H1 (cell line): Measurements from ENCODE around the gene RASGRP4. TPM values are rescaled to one million over a fixed set of nuclear protein-coding genes. Genes with fewer than 3 reads are reported as not detected.

Source experiments
- EGR1 ChIP-seq: IDR thresholded peaks from 2 replicates; pipeline ENCODE4 v1.6.1; 2011; ENCODE audit warnings: low read depth, low read length, borderline replicate concordance
- HDAC2 ChIP-seq, 2 experiments: fragments of 300-600 bp in 1 of 2; sonication (generic) in 1 of 2; IDR thresholded peaks; 2 replicates each; pipeline ENCODE4 v1.6.1; 2011 to 2012; ENCODE audit warnings: low read depth in 2 of 2, low read length in 2 of 2, mild to moderate bottlenecking in 2 of 2, moderate library complexity in 2 of 2, borderline replicate concordance in 1 of 2, inconsistent platforms in 1 of 2
- SRF ChIP-seq: IDR thresholded peaks from 2 replicates; pipeline ENCODE4 v1.6.1; 2011; ENCODE audit warnings: mild to moderate bottlenecking, low read depth, low read length, moderate library complexity
- polyA plus RNA-seq, 7 experiments: library from polyadenylated mRNA; depleted of rRNA in 3 of 7; stranded (reverse) in 5 of 7; unstranded in 2 of 7; fragments of >200 nt in 5 of 7; fragments of 200-250 nt in 2 of 7; gene quantifications; 1 replicate in 5 of 7; 2 replicates in 1 of 7; 4 replicates in 1 of 7; pipeline versions ENCODE4 v1.2.1 to v1.2.3, GENCODE V29; 2011 to 2013; ENCODE audit warnings: missing spikeins in 2 of 7, mixed read lengths in 2 of 7
- total RNA-seq: library from RNA; stranded (reverse); fragmentation: NEBNext Ultra II Directional; extraction: Animal tissue kit (Norgen Biotek cat#: 25700); gene quantifications from 2 replicates; pipeline ENCODE4 v1.2.1, GENCODE V29; 2021

RASGRP4 gene
- total and polyA plus RNA-seq, 2 of the 8 experiments (the other 6 are each of a cell fraction or from before 2014, with no cell fraction given): 1.9 to 3.1 TPM

GRCh38 chr19:38362076-38362945, 63.7 kb downstream of the RASGRP4 start (continued):
- TF ChIP-seq HDAC2 (IDR thresholded peaks at IDR 0.05; ENCODE audit: borderline replicate concordance in 1 of 2, low read depth in 2 of 2, low read length in 2 of 2) (peak in 1 of 2 experiments; percentile 2; a peak in 1 of 4 replicates), SRF (no peak), EGR1 (peak; percentile 79; the same call in 1 of the 2 replicates)
